GM19035 (cell line): ENCODE results near the gene POLR2F.

Source experiments
- ATAC-seq: cut with Tn5 transposase; IDR thresholded peaks from one replicate; pipeline ENCODE4 v1.9.1; 2021; ENCODE audit not compliant: unreplicated experiment

Gene POLR2F

DNA sequence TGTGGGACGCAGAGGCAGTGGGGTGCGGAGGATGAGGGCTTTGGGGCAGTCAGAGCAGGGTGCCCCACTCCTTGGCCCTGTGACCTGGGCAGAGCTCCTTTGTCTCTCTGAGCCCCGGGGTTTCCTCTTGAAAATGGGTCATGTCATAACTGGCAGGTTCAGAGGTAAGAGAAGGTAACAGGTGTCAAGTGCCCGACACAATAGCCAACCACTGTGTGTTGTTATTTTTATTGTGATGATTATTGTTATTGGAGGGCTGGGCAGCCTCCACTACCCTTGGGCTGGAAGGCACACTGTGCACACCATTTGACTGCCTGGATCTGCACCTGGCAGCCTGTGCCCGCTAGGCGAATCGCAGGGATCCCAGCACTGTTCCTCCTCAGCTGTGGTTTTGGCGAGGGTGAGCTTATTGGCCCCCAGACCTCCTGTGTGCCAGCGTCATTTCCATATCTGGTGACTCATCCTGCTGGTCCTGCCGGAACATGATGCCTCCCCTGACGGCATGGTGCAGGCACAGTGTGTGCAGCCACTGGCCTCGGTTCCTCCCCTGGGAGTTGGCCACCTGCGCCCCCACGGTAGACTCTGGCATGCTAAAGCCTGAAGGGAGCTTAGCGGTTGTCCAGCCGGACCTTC, 46.3 kb downstream of the POLR2F start:
- ATAC-seq: no peak

DNA sequence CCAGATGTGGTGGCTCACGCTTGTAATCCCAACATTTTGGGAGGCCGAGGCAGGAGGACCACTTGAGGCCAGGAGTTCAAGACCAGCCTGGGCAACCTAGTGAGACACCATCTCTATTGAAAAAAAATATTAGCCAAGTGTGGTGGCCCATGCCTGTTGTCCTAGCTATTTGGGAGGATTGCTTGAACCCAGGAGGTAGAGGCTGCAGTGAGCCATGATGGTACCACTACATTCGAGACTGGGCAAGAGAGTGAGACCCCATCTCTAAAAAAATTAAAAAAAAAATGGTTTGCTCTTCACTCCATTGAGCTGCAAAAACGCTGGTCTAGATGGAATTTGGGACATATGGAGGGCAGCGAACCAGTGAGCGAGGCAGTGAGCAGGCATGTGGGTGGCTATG, 52.4 kb downstream of the POLR2F start:
- no peak for ATAC-seq

DNA sequence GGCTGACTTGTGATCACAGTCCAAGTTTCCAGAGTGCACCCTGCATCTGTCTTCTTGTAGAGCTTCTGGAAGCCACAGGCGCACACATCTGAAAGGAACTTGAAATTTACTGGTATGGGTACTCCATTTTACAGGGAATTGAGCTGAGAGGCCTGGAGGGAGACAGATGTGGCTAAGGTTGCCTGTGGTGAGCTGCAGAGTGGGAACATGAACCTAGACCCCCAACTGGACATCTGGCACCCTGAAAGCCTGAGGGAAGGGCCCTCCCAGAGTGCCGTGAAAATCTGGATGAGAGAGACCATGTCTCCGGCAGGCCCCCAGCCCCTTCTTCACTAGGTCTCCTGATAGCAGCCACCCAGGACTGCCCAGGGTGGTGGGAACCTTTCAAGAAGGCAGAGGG, 53.4 kb downstream of the POLR2F start:
- ATAC-seq: no peak

DNA sequence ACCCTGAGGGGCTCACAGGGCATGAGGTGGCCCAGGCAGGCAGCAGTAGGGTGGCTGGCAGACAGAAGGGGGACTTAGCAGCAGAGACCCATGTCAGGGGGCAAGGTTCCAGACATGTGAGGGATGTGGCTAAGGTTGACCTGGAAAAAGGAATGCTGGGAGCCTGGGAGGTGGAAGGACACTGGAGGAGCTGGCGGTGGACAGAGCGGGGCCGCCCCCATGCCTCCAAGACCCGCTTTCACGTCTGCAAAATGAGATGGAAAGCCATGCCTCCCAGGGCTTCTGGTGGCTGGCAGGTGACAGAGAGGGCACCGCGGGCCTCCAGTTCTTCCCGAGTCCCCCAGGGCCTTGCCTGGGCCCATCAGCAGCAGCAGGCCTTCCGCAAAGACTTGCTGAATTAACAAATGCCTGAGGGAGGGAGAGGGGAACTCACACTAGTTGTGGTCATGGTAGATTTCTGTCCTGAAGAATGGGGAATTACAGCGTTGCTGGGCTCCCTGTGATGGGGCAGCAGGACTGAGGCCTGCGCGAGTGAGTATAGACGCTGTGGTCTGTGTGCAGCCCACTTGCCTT, 53.9 kb downstream of the POLR2F start:
- no peak for ATAC-seq

DNA sequence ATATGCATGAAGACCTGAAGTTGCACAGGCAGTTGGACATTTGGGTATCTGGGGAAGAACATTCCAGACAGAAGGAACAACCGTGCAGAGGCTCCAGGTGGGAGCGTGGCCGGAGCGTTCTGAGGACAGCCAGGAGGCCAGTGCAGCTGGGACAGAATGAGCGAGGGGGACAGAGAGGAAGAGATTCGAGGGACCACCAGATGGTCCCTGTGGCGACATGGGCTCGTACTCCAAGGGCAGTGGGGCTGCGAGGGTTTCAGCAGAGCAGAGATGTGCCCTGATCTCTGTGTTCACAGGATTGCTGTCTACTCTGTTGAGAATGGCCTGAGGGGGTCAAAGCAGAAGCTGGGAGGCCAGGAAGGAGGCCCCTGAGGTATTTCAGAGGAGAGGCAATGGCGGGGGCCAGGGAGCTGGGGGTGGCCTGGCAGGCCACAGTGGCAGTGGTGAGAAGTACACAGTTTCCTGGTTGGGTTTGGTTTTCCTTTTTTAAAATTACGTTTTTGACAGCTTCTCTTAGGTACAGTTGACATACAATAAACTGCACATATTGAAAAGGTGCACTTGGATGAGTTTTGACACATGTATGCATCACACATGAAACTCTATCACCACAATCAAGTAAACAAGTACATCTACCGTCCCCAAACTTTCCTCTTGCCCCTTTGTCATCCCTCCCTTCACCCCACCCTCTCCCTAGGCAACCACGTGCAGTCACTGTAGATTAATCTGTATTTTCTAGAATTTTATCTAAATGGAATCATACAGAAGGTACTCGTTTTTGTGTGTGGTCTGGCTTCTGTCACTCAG, 55.7 kb downstream of the POLR2F start:
- no peak for ATAC-seq

DNA sequence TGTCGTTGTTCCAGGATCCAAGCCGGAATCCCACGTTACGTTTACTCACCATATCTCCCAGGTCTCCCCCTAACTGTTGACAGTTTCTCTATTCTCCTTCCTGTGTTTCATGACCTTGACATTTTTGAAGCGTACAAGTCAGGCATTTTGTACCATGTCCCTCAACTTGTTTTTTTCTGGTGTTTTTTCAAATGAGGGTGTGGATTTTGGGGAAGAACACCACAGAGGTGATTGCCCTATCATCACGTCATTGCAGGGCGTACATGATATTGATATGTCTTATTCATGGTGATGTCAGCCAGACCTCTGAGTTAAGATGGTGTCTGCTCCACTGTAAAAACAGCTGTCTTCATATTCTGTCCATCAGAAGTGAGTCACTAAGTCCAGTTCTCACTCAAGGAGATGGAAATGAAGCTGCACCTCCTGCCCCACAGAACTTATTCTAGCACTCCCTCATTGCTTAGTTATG, 59.1 kb downstream of the POLR2F start:
- no peak for ATAC-seq

DNA sequence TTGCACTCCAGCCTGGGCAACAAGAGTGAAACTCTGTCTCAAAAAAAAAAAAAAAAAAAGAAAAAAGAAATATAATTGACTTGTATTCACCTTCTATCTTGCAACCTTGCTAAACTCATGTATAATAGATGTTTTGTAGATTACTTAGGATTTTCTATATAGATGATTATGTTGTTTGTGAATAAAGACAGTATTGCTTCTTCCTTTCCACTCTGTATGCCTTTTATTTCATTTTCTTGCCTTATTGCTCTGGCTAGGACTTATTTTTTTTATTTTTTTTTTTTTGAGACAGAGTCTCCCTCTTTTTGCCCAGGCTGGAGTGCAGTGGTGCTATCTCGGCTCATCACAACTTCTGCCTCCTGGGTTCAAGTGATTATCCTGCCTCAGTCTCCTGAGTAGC, 60.6 kb downstream of the POLR2F start:
- ATAC-seq: no peak

DNA sequence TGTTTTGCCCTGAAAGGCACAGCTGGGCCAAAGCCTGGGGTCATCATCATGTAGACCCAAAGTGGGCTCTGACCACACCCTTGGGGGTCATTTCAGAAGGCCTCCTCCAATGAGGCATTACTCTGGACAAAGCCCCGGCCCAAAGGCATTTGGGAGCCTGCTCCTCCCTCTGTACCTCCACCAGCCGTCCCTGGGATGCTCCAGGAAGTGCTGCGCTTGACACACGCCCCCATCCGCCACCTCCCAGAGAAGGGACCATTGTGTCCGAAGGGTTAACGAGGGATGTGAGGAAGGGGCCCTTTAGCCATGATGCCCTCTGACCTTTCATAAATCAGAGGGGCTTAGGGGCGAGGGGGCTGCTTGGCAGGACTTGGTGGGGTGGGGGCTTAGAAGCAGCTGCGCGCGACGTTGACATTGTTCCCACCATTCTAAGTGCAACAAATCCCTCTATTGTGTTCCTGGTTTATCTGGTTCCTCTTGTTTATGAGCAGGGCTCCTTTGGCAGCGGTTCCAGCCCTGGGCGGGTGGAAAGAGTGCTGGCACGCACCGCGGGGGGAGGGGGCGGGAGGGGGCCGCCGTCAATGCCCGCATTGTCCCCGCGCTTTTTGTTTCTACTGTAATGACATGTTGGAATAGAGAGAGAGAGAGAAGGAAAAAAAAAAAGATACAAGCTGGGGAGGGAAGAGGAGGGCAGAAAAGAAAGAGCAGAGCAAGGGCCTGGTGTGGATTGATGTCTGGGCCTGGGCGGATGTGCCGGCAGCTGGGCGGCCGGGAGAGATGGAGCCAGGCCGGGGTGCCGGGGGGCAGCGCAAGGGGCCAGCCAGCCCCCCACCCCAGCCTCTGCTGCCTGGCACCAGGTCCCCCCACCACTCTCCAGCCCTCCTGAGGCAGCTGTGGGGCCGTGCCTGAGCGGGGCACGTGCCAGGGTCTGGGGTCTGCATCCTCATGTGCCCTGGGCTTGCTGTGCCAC, 63.0 kb downstream of the POLR2F start:
- ATAC-seq: no peak

DNA sequence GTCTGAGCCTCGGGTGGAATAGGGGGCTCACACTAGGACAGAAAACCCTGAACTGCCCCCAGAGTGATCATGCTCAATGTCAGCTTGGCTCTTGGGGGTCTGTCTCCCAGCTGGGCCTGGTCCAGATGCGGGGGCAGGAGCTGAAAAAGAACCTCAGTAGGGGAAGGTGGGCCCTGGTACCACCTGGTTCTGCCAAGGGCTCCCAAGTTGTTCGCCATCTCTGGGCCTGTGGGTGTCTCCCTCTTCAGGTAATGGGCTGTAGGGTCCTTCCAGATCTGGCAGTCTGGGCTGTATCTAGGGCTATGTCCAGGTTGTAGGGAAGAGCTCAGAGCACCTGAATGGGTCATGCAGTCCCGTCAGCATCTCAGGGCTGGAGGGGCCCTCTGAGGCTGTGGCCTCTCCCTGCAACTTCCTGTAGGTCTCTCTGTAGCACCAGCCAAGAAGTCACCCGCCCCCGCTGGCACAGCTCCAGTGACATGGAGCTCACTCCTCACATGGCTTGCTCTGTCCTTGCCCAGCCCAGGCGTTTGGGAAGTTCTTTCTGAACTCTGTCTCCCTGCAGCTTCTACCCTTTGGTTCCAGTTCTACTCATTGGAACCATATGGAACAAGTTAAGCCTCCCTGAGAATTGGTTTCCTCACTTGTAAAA, 63.9 kb downstream of the POLR2F start:
- ATAC-seq: no peak

DNA sequence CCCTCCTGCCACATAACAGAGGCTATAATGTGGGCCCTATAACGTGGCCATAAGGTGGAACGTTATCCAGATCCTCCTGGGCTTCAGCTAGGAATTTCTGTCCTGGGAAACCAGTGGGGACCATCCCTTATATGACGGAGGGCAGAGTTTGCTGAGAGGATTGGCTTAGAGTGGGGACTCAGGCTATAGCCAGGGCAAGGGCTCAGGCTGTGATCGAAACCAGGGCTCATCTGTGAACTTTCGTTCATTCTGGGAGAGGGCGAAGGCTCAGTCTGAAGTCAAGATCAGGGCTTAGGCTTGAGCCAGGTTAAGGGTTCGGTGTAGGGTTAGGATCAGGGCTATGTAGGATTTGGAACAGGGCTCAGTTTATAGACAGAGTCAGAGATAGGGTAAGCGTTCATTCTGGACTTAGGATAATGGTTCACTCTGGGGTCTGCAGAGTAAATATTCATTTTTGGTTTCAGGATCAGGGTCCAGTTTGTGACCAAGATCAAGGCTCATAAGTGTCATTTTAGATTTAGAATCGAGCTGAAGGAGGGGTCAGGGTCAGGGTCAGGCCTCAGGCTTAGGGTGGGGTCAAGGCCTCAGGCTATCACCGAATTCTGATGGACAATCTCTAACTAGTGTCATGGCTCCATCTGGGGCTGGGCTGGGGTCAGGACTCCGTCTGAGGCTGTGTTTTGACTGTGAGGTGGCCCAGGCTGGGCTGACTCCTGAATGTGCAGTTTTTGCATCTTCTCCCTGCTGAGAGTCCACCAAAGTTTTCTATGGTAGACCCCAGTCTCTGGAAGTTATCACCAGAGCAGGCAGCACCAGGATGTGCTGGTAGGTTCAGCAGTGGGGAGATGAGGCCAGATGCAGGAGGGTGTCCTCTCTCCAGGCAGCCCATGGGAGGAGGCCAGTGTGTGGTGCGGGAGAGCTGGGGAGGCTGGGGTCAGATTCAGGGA, 64.7 kb downstream of the POLR2F start:
- no peak for ATAC-seq
